Fibroblast of mammary gland (primary cell): ENCODE results near the gene NACA2.
"Not testable (repeated sequence)": the region's sequence is repeated elsewhere in the genome, so short reads cannot be mapped to it uniquely, and the experiment has no call there.

Source experiments
- DNase-seq: peaks from one replicate; pipeline ENCODE4 v3.0.0-alpha.2; 2010; ENCODE audit warnings: low read depth
- H3K4me3 ChIP-seq: 2 replicates; pipeline ENCODE4 v1.5.1; 2011; ENCODE audit warnings: low read depth, mild to moderate bottlenecking, low read length, moderate library complexity; ENCODE audit not compliant: control insufficient read depth
- CTCF ChIP-seq: conservative IDR thresholded peaks from 2 replicates; pipeline ENCODE4 v1.5.1; 2011; ENCODE audit warnings: low read depth, low read length, inconsistent platforms; ENCODE audit not compliant: control insufficient read depth, insufficient read depth

NACA2 gene

GRCh38 chr17:61556224-61557188 is 34.5 kb downstream of the NACA2 start:
- DNase-seq: no peak
- H3K4me3 ChIP-seq: no peak overlapping the region
- no peak for TF ChIP-seq CTCF

- no peak overlapping the region for H3K4me3 ChIP-seq
- no peak for TF ChIP-seq CTCF
- no peak for DNase-seq
These were observed 35.9 kb downstream of the NACA2 start for GRCh38 chr17:61555127-61555566.

- H3K4me3 ChIP-seq: no peak overlapping the region
- no peak for DNase-seq
- no peak for TF ChIP-seq CTCF
These were observed 36.8 kb downstream of the NACA2 start for GRCh38 chr17:61554209-61554608.

GRCh38 chr17:61552560-61552959 is 38.5 kb downstream of the NACA2 start:
- not testable (repeated sequence) for DNase-seq, H3K4me3 ChIP-seq

GRCh38 chr17:61551255-61551742 is 39.7 kb downstream of the NACA2 start:
- DNase-seq: peak; percentile 57
- no peak overlapping the region for H3K4me3 ChIP-seq
- TF ChIP-seq CTCF: peak; percentile 76

- DNase-seq: no peak
- H3K4me3 ChIP-seq: no peak overlapping the region
- TF ChIP-seq CTCF: no peak
These were observed 43.9 kb downstream of the NACA2 start for GRCh38 chr17:61547113-61547512.

GRCh38 chr17:61545335-61545938 is 45.6 kb downstream of the NACA2 start:
- no peak overlapping the region for H3K4me3 ChIP-seq
- TF ChIP-seq CTCF: no peak
- no peak for DNase-seq
